Body of pancreas (tissue), 4 donors: ENCODE measurements around the gene ABR.
"Not testable (repeated sequence)": the region's sequence is repeated elsewhere in the genome, so short reads cannot be mapped to it uniquely, and the experiment has no call there.

Source experiments
- CTCF ChIP-seq, 7 experiments: fragments of 450-650 bp in 4 of 7; fragments of 200-600 bp in 3 of 7; sonication (generic) in 3 of 7; IDR thresholded peaks; one replicate each; pipeline ENCODE4 v1.5.1; 2016 to 2019; ENCODE audit warnings: antibody characterized with exemption in 7 of 7
- POLR2A ChIP-seq, 3 donors: fragments of 450-650 bp; IDR thresholded peaks; one replicate each; pipeline ENCODE4 v1.6.1; 2016; ENCODE audit warnings: antibody characterized with exemption in 3 of 3, mild to moderate bottlenecking in 2 of 3

GRCh38 chr17:974778-975177 lies 205.0 kb downstream of the ABR start:
- TF ChIP-seq CTCF, POLR2A (IDR thresholded peaks at IDR 0.05): not testable (repeated sequence)
